K562 (cell line): ENCODE results near the gene EPN2. TPM values are rescaled to one million over a fixed set of nuclear protein-coding genes. Genes with fewer than 3 reads are reported as not detected.

Experiments used
- CTBP1 ChIP-seq: fragments of 450-650 bp; IDR thresholded peaks from 2 replicates; pipeline ENCODE4 v1.6.1; 2016; ENCODE audit warnings: borderline replicate concordance
- KDM5B ChIP-seq: fragments of 200-600 bp; sonication (generic); IDR thresholded peaks from 2 replicates; pipeline ENCODE4 v1.6.1; 2012; ENCODE audit warnings: low read depth, mild to moderate bottlenecking, moderate library complexity, low read length, control low read depth, inconsistent platforms; ENCODE audit not compliant: insufficient replicate concordance
- MBD2 ChIP-seq: sonication (generic); IDR thresholded peaks from 2 replicates; pipeline ENCODE4 v1.6.1; 2016; ENCODE audit warnings: low read depth, borderline replicate concordance
- MTA1 ChIP-seq: fragments of 450-650 bp; IDR thresholded peaks from 2 replicates; pipeline ENCODE4 v1.6.1; 2017; ENCODE audit warnings: borderline replicate concordance
- ZNF76 ChIP-seq: fragments of 250-450 bp; sonication (Bioruptor Pico); IDR thresholded peaks from 2 replicates; pipeline ENCODE4 v1.4.0; 2020; ENCODE audit warnings: mild to moderate bottlenecking, moderate library complexity, borderline replicate concordance
- polyA plus RNA-seq, 8 experiments: library from polyadenylated mRNA; depleted of rRNA in 4 of 8; stranded (reverse) in 5 of 8; unstranded in 3 of 8; fragments of >200 nt; fragmentation: Nextera tagmentation in 2 of 8; fragmentation: Illumina TruSeq in 1 of 8; extraction: Ambion mirVana in 2 of 8; extraction: Trizol in 1 of 8; gene quantifications; 2 replicates each; pipeline versions ENCODE4 v1.2.1 to v1.2.3, GENCODE V29; 2011 to 2014; ENCODE audit warnings: inconsistent platforms in 1 of 8, missing spikeins in 1 of 8
- total RNA-seq, 7 experiments: library from RNA; depleted of rRNA in 6 of 7; stranded (reverse); fragments of >200 nt in 6 of 7; fragmentation: Illumina TruSeq in 2 of 7; extraction: Trizol in 2 of 7; gene quantifications; 2 replicates each; pipeline versions ENCODE4 v1.2.1 to v1.2.3, GENCODE V29; 2011 to 2021; ENCODE audit warnings: low replicate concordance in 1 of 7
- TF ChIP-seq, protein P1 (sequence below), 2 experiments: fragments of 450-650 bp in 1 of 2; IDR thresholded peaks; 2 replicates each; pipeline ENCODE4 v1.6.1; 2011 to 2017; ENCODE audit warnings: low read depth in 2 of 2, antibody characterized with exemption in 1 of 2, borderline replicate concordance in 1 of 2, low read length in 1 of 2, mild to moderate bottlenecking in 1 of 2, mixed read lengths in 1 of 2; ENCODE audit not compliant: control insufficient read depth in 1 of 2
- TF ChIP-seq, protein P2 (sequence below): sonication (generic); formaldehyde crosslinking; IDR thresholded peaks from 2 replicates; pipeline ENCODE4 v1.8.0; 2022; ENCODE audit warnings: mild to moderate bottlenecking, missing genetic modification reagents, borderline replicate concordance
- TF ChIP-seq, protein P3 (sequence below): fragments of 450-650 bp; IDR thresholded peaks from 2 replicates; pipeline ENCODE4 v1.6.1; 2016; ENCODE audit warnings: antibody characterized with exemption
- TF ChIP-seq, protein P4 (sequence below), 2 experiments: fragments of 450-650 bp; formaldehyde crosslinking in 1 of 2; IDR thresholded peaks; 2 replicates each; pipeline versions ENCODE4 v1.4.0 to v1.6.1; 2014 to 2020; ENCODE audit warnings: mild to moderate bottlenecking in 2 of 2, borderline replicate concordance in 1 of 2, low read depth in 1 of 2

The EPN2 gene
- total and polyA plus RNA-seq, 9 of the 15 experiments (the other 6 are each of a cell fraction or from before 2014, with no cell fraction given): 1.0 to 12.9 (median 8.9) TPM

DNA sequence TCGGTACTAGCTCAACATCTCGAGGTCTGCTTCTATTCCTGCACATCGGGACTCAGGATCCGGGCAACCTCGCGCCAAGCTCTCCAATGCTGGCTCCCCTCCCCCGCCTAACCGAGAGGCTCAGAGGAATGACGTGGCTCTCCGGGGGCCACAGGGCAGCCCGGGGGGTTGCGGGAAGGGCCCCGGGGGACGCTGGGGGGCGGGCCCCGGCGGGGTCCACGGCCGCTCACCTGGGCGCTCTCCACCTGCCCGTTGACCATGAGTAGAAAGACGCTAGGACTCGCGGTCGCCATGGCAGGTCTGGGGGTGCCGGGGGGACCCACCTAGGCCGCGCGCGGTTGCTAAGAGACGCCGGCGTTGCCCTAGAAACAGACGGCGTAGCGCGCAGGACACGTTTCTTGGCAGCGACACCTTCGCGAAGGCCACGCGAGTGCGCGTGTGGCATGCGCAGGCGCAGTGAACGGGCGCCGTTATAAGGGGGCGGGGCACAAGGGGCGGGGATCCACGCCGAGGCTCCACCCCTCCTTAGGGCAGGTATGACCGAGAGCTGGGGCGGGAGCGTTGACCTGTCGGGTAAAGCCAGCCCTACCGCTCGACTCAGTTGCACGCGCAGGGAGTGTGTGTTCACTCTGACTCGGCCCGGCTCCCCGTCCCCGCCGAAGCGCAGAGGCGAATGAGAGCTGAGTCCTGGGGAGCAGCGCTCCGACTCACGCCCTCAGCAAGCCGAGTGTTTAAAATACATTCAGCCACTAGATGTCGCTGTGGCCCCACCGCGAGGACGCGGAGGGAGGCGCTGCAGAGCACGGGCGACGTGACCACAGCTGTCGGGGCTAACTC, 125.3 kb downstream of the EPN2 start, which contains the start of gene B9D1 (continued):
- TF ChIP-seq, protein P1, sequence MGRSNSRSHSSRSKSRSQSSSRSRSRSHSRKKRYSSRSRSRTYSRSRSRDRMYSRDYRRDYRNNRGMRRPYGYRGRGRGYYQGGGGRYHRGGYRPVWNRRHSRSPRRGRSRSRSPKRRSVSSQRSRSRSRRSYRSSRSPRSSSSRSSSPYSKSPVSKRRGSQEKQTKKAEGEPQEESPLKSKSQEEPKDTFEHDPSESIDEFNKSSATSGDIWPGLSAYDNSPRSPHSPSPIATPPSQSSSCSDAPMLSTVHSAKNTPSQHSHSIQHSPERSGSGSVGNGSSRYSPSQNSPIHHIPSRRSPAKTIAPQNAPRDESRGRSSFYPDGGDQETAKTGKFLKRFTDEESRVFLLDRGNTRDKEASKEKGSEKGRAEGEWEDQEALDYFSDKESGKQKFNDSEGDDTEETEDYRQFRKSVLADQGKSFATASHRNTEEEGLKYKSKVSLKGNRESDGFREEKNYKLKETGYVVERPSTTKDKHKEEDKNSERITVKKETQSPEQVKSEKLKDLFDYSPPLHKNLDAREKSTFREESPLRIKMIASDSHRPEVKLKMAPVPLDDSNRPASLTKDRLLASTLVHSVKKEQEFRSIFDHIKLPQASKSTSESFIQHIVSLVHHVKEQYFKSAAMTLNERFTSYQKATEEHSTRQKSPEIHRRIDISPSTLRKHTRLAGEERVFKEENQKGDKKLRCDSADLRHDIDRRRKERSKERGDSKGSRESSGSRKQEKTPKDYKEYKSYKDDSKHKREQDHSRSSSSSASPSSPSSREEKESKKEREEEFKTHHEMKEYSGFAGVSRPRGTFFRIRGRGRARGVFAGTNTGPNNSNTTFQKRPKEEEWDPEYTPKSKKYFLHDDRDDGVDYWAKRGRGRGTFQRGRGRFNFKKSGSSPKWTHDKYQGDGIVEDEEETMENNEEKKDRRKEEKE (IDR thresholded peaks at IDR 0.05; ENCODE audit: borderline replicate concordance in 1 of 2, control insufficient read depth in 1 of 2, low read depth in 2 of 2, low read length in 1 of 2): no peak
- no peak for TF ChIP-seq ZNF76
- TF ChIP-seq MTA1: 0 out of 2 replicates have a peak, but pooled peaks have one; percentile 41
- TF ChIP-seq MBD2: 0 out of 2 replicates have a peak, but pooled peaks have one; percentile 49
- TF ChIP-seq, protein P2, sequence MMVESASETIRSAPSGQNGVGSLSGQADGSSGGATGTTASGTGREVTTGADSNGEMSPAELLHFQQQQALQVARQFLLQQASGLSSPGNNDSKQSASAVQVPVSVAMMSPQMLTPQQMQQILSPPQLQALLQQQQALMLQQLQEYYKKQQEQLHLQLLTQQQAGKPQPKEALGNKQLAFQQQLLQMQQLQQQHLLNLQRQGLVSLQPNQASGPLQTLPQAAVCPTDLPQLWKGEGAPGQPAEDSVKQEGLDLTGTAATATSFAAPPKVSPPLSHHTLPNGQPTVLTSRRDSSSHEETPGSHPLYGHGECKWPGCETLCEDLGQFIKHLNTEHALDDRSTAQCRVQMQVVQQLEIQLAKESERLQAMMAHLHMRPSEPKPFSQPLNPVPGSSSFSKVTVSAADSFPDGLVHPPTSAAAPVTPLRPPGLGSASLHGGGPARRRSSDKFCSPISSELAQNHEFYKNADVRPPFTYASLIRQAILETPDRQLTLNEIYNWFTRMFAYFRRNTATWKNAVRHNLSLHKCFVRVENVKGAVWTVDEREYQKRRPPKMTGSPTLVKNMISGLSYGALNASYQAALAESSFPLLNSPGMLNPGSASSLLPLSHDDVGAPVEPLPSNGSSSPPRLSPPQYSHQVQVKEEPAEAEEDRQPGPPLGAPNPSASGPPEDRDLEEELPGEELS (CRISPR knock-in tag): no peak
- TF ChIP-seq, protein P3, sequence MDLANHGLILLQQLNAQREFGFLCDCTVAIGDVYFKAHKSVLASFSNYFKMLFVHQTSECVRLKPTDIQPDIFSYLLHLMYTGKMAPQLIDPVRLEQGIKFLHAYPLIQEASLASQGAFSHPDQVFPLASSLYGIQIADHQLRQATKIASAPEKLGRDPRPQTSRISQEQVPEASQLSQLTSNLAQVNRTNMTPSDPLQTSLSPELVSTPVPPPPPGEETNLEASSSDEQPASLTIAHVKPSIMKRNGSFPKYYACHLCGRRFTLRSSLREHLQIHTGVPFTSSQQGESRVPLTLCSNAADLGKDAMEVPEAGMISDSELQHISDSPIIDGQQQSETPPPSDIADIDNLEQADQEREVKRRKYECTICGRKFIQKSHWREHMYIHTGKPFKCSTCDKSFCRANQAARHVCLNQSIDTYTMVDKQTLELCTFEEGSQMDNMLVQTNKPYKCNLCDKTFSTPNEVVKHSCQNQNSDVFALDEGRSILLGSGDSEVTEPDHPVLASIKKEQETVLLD: peak; percentile 88
- TF ChIP-seq, protein P4, sequence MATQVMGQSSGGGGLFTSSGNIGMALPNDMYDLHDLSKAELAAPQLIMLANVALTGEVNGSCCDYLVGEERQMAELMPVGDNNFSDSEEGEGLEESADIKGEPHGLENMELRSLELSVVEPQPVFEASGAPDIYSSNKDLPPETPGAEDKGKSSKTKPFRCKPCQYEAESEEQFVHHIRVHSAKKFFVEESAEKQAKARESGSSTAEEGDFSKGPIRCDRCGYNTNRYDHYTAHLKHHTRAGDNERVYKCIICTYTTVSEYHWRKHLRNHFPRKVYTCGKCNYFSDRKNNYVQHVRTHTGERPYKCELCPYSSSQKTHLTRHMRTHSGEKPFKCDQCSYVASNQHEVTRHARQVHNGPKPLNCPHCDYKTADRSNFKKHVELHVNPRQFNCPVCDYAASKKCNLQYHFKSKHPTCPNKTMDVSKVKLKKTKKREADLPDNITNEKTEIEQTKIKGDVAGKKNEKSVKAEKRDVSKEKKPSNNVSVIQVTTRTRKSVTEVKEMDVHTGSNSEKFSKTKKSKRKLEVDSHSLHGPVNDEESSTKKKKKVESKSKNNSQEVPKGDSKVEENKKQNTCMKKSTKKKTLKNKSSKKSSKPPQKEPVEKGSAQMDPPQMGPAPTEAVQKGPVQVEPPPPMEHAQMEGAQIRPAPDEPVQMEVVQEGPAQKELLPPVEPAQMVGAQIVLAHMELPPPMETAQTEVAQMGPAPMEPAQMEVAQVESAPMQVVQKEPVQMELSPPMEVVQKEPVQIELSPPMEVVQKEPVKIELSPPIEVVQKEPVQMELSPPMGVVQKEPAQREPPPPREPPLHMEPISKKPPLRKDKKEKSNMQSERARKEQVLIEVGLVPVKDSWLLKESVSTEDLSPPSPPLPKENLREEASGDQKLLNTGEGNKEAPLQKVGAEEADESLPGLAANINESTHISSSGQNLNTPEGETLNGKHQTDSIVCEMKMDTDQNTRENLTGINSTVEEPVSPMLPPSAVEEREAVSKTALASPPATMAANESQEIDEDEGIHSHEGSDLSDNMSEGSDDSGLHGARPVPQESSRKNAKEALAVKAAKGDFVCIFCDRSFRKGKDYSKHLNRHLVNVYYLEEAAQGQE (IDR thresholded peaks at IDR 0.05; ENCODE audit: borderline replicate concordance): peak; percentile 91
- TF ChIP-seq, protein P4 (CRISPR knock-in tag; IDR thresholded peaks at IDR 0.05; ENCODE audit: low read depth): no peak
- peak; percentile 24; the same call in 1 of the 2 replicates for TF ChIP-seq CTBP1
- TF ChIP-seq KDM5B: peak; percentile 41
